ENCODE results near the gene LMBRD1.

LMBRD1 gene

DNA sequence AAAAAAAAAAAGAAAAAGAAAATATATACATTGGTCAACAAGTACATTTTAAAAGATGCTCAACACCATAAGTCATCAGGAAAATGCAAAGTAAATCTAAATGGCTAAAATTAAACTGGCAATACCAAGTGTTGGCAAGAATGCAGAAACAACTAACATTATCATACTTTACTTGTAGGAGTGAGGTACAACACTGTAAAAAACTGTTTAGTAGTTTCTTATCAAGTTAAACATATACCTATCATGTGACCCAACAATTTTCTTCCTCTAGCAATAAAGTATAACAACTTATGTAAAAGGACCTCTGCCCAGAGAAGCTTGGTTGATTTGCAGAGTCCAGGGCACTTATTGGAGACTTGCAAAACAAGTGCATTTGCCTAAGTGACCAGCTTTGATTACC lies 40.4 kb downstream of the LMBRD1 start:
- Histone ChIP-seq H2AFZ (no peak overlapping the region), H3K4me2 (ENCODE audit: low read length) (no peak overlapping the region), H3K36me3 (ENCODE audit: control insufficient read depth, insufficient read depth, low read length) (no peaks in the 10 kb centered on the region), H3K4me3 (ENCODE audit: low read depth, low read length) (no peak overlapping the region), H3K9ac (no peak overlapping the region), H3K9me3 (ENCODE audit: control insufficient read depth, low read length) (no peaks in the 10 kb centered on the region), H3K4me1 (no peaks in the 10 kb centered on the region), H3K79me2 (peaks cover 8% of the 10 kb centered on the region), H3K27ac (no peak overlapping the region), H3K27me3 (ENCODE audit: control insufficient read depth, insufficient read depth, low read length) (no peaks in the 10 kb centered on the region)
- TF ChIP-seq CTCF (IDR thresholded peaks at IDR 0.05), result no peak

GRCh38 chr6:69735027-69735426 lies 61.8 kb downstream of the LMBRD1 start:
- Histone ChIP-seq H3K27ac (no peak overlapping the region), H3K4me1 (no peaks in the 10 kb centered on the region), H3K9me3 (ENCODE audit: control insufficient read depth, low read length) (no peaks in the 10 kb centered on the region), H3K4me3 (ENCODE audit: low read depth, low read length) (no peak overlapping the region), H3K27me3 (ENCODE audit: control insufficient read depth, insufficient read depth, low read length) (no peaks in the 10 kb centered on the region), H3K4me2 (ENCODE audit: low read length) (no peak overlapping the region), H3K79me2 (no peaks in the 10 kb centered on the region), H3K9ac (no peak overlapping the region), H3K36me3 (ENCODE audit: control insufficient read depth, insufficient read depth, low read length) (no peaks in the 10 kb centered on the region), H2AFZ (no peak overlapping the region)
- no peak for TF ChIP-seq CTCF (IDR thresholded peaks at IDR 0.05)

- no peak for TF ChIP-seq CTCF (IDR thresholded peaks at IDR 0.05)
- Histone ChIP-seq H3K9ac (no peak overlapping the region), H3K4me1 (no peaks in the 10 kb centered on the region), H3K27ac (no peak overlapping the region), H3K4me3 (ENCODE audit: low read depth, low read length) (no peak overlapping the region), H3K36me3 (ENCODE audit: control insufficient read depth, insufficient read depth, low read length) (no peaks in the 10 kb centered on the region), H3K79me2 (no peaks in the 10 kb centered on the region), H3K27me3 (ENCODE audit: control insufficient read depth, insufficient read depth, low read length) (no peaks in the 10 kb centered on the region), H3K4me2 (ENCODE audit: low read length) (no peak overlapping the region), H2AFZ (no peak overlapping the region), H3K9me3 (ENCODE audit: control insufficient read depth, low read length) (no peaks in the 10 kb centered on the region)
These were observed 64.2 kb downstream of the LMBRD1 start for GRCh38 chr6:69732640-69733039.

DNA sequence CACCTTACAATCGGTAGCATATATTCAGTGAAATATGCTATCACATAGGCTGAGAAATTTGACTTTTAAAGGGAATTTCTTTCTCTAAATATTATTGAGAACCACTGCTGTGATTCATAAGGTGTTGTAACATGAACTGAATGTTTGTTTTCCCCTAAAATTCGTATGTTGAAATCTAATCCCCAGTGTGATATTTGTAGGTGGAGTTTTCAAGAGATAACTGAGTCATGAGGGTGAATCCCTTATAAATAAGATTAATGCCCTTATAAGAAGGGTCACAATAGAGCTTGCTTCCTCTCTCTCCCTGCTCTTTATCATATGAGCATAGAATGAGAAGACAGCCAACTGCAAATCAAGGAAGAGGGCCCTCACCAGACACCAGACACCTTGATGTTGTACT lies 64.8 kb downstream of the LMBRD1 start:
- H2AFZ ChIP-seq, result no peak overlapping the region

More for the DNA sequence above, 64.8 kb downstream of the LMBRD1 start:
- no peaks in the 10 kb centered on the region for H3K27me3 ChIP-seq (ENCODE audit: control insufficient read depth, insufficient read depth, low read length)
- no peak overlapping the region for H3K4me3 ChIP-seq (ENCODE audit: low read depth, low read length)
- H3K4me1 ChIP-seq, result no peaks in the 10 kb centered on the region
- H3K79me2 ChIP-seq, result no peaks in the 10 kb centered on the region
- no peaks in the 10 kb centered on the region for H3K9me3 ChIP-seq (ENCODE audit: control insufficient read depth, low read length)
- no peaks in the 10 kb centered on the region for H3K36me3 ChIP-seq (ENCODE audit: control insufficient read depth, insufficient read depth, low read length)
- H3K9ac ChIP-seq, result no peak overlapping the region
- no peak for TF ChIP-seq CTCF (IDR thresholded peaks at IDR 0.05)
- no peak overlapping the region for H3K27ac ChIP-seq
- no peak overlapping the region for H3K4me2 ChIP-seq (ENCODE audit: low read length)

All from parathyroid adenoma (tissue), 2 donors.